GM18505 (cell line): ENCODE results near the gene SUSD4.

ENCODE experiments used
- ATAC-seq: cut with Tn5 transposase; IDR thresholded peaks from one replicate; pipeline ENCODE4 v1.9.1; 2021; ENCODE audit not compliant: unreplicated experiment
- POLR2A ChIP-seq: IDR thresholded peaks from 4 replicates; pipeline ENCODE4 v1.6.1; 2011; ENCODE audit warnings: borderline replicate concordance; ENCODE audit not compliant: insufficient read depth, insufficient read length; ENCODE audit errors: extremely low read depth

SUSD4 gene

DNA sequence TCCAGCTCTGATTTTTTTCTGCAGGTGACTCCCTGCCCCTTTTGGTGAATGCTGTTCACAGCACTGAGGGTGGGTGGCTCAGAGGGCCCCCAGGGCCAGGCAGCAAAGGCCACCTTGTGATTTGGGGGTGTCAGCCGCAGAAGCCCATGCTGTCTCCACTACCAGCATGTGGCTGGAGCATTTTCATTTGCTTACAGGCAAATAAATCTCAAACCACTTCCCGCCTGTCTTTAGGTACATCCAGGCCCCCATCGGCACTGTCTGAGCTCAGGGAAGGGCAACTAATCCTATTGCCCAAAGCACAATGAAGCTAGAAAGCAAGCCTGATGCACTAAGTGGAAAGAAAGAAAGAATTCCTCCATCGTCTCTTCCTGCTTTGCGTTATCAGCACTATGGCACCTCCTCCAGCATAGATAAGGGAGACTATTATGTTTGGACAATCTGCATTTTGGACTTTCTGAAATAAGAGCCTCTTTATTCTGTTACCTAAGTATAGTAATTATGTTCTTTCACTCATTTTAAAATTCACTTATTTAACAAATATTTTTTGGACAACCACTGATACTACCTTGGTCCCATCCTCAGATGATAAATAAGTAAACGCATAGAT, 120.4 kb downstream of the SUSD4 start:
- no peak for TF ChIP-seq POLR2A

DNA sequence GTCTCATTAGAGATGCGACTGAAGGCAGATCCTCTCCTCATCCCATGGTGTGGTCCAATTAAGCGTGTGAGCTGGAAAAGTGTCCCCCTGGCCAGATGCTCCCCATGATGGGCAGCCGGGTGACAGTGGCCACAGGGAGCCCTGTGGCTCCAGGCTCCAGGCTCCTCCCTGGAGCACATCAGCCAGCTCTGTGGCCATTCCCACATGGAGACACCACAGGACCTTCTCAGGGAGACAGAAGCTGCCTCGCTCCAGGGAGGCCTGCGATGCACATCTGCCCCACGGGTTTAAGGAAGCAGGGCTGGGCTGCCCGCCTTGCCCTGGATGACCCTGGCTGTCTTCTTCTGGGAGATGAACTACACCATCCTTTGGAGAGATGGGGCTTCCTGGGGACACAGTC, 121.0 kb downstream of the SUSD4 start:
- no peak for ATAC-seq
- TF ChIP-seq POLR2A: no peak

More for the DNA sequence above, 120.4 kb downstream of the SUSD4 start:
- no peak for ATAC-seq

DNA sequence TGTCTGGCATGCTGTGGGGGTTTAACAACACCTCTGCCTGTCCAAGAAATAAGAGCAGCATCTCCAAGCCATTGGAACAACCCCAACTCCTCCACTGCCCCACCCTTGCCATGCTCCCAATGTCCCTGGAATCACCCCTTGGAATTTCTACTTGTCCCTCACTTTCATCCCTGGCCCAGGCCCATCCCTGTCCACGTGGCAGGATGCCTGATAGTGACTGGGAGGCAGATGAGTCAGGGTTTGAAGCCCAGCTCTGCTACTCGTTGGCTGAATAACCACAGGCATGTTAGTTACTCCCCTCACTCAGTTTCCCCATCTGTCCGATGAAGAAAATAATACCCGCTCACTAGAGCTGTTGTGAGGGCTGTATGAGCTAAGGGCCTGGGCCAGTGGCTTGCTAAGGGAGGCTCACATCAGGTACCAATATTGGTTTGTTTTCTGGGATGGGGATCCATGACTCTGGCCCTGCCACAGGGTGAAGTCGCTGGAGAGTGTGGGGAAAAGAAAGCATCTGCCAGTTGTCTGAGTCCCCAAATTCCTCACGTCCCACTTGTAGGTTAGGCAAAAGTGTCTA, 121.5 kb downstream of the SUSD4 start:
- TF ChIP-seq POLR2A: no peak

DNA sequence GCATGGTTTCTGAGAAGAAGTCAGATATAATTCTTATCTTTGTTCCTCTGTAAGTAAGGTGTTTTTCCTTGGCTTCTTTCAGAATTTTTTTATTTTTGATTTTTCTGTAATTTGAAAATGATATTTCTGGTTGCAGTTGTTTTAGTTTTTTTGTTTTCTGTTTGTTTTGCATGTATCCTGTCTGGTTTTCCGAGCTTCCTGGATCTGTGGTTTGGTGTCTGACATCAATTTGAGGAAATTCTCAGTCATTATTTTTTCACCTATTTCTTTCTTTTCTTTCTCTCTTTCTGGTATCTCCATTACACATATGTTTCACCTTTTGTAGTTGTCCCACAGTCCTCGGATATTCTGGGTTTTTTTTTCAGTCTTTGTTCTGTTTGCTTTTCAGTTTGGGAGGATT, 123.9 kb downstream of the SUSD4 start:
- TF ChIP-seq POLR2A: no peak
- ATAC-seq: no peak

More for the DNA sequence above, 121.5 kb downstream of the SUSD4 start:
- ATAC-seq: no peak

DNA sequence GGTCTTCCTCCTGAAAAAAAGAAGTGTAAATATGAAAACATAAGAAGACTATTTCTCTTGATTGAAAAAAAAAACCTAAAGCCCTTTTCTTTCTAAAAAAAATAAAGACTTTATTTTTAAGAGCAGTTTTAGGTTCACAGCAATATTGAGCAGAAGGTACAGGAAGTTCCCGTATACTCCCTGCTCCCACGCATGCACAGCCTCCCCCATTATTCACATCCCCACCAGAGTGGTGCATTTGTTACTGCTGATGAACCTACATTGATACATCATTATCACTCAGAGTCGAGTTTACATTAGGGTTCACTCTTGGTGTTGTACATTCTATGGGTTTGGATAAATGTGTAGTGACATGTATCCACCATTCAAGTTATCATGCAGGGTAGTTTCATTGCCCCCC, 128.9 kb downstream of the SUSD4 start:
- ATAC-seq: no peak
- TF ChIP-seq POLR2A: no peak

DNA sequence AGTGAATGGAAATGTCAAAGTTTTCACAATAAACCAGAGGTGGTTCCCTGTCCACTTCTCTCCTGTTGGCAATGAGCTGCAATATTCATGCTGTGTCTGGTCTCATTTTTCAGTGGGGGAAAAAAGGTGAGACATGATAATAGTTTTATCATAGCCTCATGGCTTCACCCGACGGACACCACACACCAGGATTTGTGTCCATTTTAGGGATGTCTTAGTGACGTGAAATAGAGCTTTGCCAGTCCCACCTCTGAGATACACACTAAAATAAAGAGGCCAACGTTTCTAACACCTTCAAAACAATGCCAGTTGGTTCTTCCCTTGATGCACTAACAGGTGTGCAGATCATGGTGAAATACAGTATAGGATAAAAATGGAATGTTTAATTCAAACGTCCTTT, 129.4 kb downstream of the SUSD4 start:
- no peak for TF ChIP-seq POLR2A
- ATAC-seq: no peak

DNA sequence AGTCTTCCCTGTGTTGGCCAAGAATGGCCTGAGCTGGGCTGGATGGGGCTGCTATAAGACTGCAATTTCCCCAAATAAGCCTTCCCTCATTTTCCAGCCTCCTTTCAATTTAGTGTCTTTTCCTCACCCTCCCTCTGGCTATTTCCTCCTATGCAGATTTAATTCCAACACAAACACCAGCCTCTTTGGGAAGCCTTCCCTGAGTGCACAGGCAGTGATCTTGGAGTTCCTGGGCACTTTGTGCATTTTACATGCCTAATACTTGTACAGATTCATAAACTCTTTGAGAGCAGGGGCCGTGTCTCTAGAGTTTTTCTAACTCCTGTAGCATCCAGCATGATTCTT, 129.8 kb downstream of the SUSD4 start:
- ATAC-seq: no peak
- no peak for TF ChIP-seq POLR2A

DNA sequence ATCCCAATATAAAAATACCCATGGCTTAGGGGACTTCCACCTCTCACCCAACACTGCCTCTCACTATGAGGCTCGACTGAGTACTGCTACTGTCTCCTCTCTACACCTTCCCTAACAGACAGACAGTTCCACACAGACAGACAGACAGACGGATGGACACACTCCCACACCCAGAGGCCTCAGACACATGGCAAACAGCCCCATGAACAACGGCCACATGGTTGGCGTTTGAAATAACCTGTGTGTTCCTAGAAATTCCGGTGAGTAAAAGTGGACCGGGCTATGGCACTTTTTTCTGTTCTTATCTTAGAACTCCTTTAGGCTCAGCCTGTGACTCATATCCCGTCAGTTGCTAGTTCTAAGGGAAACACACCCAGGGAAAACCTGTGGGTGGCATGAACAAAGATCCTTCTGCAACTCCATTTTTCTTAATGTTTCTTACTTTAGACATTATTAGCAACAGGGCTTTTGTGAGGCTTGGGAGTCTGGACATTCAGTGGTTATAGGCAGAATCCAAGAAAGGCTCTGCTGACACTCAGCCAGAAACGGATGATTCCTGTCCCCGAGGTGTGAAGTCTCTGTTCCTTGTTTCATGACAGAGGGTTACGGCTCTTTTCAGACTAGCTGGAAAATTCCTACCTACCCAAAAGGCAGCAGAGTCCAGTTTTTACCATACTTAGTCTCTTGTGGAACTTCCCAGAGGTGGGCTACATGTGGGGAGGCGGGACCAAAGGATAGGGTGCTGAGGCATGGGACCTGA, 130.4 kb downstream of the SUSD4 start:
- TF ChIP-seq POLR2A: no peak
- ATAC-seq: no peak

DNA sequence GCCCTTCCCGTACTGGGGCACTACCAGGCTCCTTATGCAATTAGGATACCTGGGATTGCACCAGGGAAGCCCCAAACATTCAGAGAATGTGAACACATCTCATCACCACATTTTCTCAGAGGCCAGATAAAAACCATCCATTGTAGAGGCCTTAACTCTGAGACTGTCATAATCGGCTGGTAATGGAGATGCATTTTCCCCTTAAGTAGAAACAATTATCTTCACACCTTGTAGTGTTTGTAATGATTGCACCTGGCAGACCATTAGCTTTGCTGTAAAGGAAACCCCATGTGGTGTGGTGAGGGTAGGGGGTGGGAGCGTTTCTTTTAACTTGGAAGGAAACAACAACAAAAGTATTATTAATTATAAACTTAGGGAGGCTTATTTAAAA, 131.0 kb downstream of the SUSD4 start:
- no peak for ATAC-seq
- TF ChIP-seq POLR2A: no peak

DNA sequence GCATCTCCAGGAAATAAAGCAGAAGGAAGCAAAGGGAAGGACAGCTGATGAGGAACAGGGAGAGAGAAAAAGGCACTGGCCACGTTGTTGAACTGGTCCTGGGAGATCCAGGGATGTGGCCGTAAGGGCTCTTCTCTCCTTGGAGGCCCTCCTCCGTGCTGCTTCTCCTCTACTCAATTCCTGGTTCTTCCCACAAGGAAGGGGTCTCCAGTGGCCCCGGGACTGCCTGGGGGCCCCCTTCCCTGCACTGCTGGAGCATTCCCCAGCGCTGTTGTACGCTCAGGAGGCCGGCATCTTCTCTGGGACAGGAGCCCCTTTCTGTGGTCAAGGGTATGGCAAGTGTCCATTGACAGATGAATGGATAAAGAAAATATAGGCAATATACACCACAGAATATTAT, 132.4 kb downstream of the SUSD4 start:
- TF ChIP-seq POLR2A: no peak
- no peak for ATAC-seq

DNA sequence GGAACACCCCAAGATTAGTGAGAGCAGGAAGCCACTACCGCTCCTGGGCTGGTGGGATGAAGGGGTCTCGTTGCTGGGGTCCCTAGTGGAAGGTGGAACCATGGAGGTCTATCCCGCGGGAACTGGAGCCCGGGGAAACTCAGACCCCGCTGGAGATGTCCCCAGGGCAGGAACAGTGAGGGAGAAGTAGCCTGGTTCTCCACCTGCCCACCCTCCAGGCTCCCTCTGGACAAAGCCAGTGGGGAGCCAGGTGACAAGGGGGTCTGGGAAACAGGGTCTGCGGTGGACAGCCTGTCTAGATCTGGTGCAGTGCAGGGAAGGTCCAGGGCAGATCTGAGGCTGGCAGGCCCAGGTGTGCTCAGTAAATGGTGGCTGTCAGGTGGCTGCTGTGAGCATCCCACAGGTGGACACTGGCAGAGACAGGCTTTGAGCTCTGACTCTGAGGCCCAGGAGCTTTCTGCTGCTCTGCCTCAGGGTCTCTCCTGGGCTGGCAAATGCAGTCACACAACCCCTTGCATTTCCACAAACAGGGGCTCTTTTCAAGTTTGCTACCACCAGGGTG, 132.9 kb downstream of the SUSD4 start:
- ATAC-seq: no peak
- TF ChIP-seq POLR2A: no peak

DNA sequence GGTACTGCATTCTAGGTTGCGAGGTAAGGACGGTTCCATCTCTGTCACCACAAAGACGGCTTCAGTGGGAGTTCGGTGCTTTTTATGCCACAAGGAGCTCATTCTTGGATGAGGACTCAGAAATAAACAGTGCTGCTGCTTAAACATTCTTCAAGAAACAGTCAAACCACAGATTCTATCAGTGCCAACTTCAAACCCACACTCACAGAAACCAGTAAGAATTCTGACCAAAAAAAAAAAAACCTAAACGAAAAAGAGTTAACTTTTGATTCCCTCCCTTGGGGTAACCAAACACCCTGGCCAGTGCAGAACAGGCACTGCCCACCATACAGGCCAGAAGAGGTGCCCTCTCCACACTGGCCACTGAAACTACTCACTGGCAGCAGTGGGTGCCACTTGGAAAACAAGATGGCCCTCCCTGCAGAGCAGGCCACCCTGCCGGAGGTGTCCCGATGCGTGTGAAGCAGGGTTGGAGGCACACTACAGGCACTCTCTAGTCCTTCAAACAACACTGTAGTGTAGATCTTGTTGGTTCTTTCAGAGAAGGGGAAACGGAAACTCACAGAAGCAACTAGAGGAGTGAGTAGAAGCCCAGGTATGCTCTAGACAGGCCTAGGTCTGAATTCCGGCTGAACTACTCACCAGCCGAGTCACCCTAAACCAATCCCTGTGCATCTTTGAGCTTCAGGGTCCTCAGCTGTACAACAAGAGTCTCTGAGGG, 133.7 kb downstream of the SUSD4 start:
- no peak for ATAC-seq
- TF ChIP-seq POLR2A: no peak

DNA sequence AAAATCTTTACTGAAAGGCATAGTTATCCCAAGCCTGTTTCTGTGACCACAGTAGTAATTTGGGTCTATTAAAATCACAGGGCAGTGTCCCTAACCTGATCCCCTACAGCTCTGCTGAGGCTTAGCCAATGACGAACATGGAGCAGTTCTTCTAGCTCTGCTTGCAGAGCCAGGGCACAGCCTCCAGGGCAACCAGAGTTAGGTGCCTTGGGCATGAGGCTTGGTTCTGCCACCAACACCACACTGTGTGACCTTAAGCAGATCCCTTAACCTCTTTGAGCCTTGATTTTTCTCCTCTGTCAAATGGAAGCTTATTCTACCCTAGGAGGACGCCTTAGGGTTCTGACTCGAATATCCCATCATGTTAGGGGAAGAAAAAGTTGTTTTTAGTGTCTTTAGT, 134.2 kb downstream of the SUSD4 start:
- ATAC-seq: no peak
- TF ChIP-seq POLR2A: no peak
